WTC11 (cell line): Measurements from ENCODE around the gene AZIN2. TPM values are rescaled to one million over a fixed set of nuclear protein-coding genes. Genes with fewer than 3 reads are reported as not detected.

ENCODE experiments used
- ATAC-seq: fragments of 200-7000 bp; cut with Tn5 transposase; 2 replicates; pipeline ENCODE4 v1.10.0; 2021; ENCODE audit warnings: mild to moderate bottlenecking, moderate library complexity
- CTCF ChIA-PET: fragments of 300-600 bp; sonication (Branson Sonifier 250); formaldehyde crosslinking; loops from one replicate; lab custom pipeline; 2021; ENCODE audit warnings: antibody characterized with exemption; lab: Charles Lee
- POLR2A ChIA-PET: fragments of 350-600 bp; sonication (Branson Sonifier 250); formaldehyde crosslinking; loops from one replicate; lab custom pipeline; 2021; ENCODE audit warnings: antibody characterized with exemption; lab: Charles Lee
- DNase-seq: peaks from one replicate; pipeline ENCODE4 v3.0.0; 2021; ENCODE audit warnings: low spot score
- H3K27ac Mint-ChIP-seq: 2 replicates; pipeline ENCODE4 v1.8.0; 2021; ENCODE audit warnings: mixed read lengths
- H3K27me3 Mint-ChIP-seq: 2 replicates; pipeline ENCODE4 v1.8.0; 2021; ENCODE audit warnings: low read depth, mild to moderate bottlenecking, moderate library complexity, mixed read lengths
- H3K36me3 Mint-ChIP-seq: 2 replicates; pipeline ENCODE4 v1.8.0; 2021; ENCODE audit warnings: mixed read lengths
- H3K4me1 Mint-ChIP-seq: 2 replicates; pipeline ENCODE4 v1.8.0; 2022; ENCODE audit warnings: mixed read lengths
- H3K4me3 Mint-ChIP-seq: 2 replicates; pipeline ENCODE4 v1.8.0; 2021; ENCODE audit warnings: mild to moderate bottlenecking, moderate library complexity, mixed read lengths
- H3K9me3 Mint-ChIP-seq: 2 replicates; pipeline ENCODE4 v1.8.0; 2021; ENCODE audit warnings: mixed read lengths
- CBFB ChIP-seq: sonication (generic); formaldehyde crosslinking; IDR thresholded peaks from 2 replicates; pipeline ENCODE4 v1.8.1; 2022; ENCODE audit warnings: mild to moderate bottlenecking, low read depth, missing genetic modification reagents
- ESRRA ChIP-seq: sonication (generic); formaldehyde crosslinking; IDR thresholded peaks from 2 replicates; pipeline ENCODE4 v1.8.1; 2022; ENCODE audit warnings: mild to moderate bottlenecking, missing genetic modification reagents, borderline replicate concordance
- FOXK1 ChIP-seq: sonication (generic); formaldehyde crosslinking; IDR thresholded peaks from 2 replicates; pipeline ENCODE4 v1.8.0; 2022; ENCODE audit warnings: mild to moderate bottlenecking, moderate library complexity, missing genetic modification reagents
- GABPB1 ChIP-seq: sonication (generic); formaldehyde crosslinking; IDR thresholded peaks from 2 replicates; pipeline ENCODE4 v1.8.1; 2023; ENCODE audit warnings: mild to moderate bottlenecking, missing genetic modification reagents
- GRHL2 ChIP-seq: fragments of 250-450 bp; sonication (Bioruptor Pico); IDR thresholded peaks from 2 replicates; pipeline ENCODE4 v1.8.0; 2022; ENCODE audit warnings: mild to moderate bottlenecking, moderate library complexity; ENCODE audit not compliant: insufficient replicate concordance, severe bottlenecking
- GTF2I ChIP-seq: fragments of 250-450 bp; sonication (Bioruptor Pico); conservative IDR thresholded peaks from 2 replicates; pipeline ENCODE4 v1.4.0; 2021; ENCODE audit warnings: mild to moderate bottlenecking
- JAZF1 ChIP-seq: fragments of 250-450 bp; sonication (Bioruptor Pico); IDR thresholded peaks from 2 replicates; pipeline ENCODE4 v1.9.0; 2021; ENCODE audit warnings: moderate library complexity, mild to moderate bottlenecking, inconsistent platforms
- NFE2L1 ChIP-seq: sonication (generic); formaldehyde crosslinking; IDR thresholded peaks from 2 replicates; pipeline ENCODE4 v1.8.1; 2023; ENCODE audit warnings: missing genetic modification reagents
- NFYB ChIP-seq: sonication (generic); formaldehyde crosslinking; conservative IDR thresholded peaks from 2 replicates; pipeline ENCODE4 v1.8.0; 2022; ENCODE audit warnings: low read depth, missing genetic modification reagents
- RORB ChIP-seq: fragments of 250-450 bp; sonication (Bioruptor Pico); IDR thresholded peaks from 2 replicates; pipeline ENCODE4 v1.9.0; 2021; ENCODE audit warnings: mild to moderate bottlenecking
- SMAD4 ChIP-seq: sonication (generic); formaldehyde crosslinking; IDR thresholded peaks from 2 replicates; pipeline ENCODE4 v1.8.0; 2022; ENCODE audit warnings: mild to moderate bottlenecking, missing genetic modification reagents
- ZNF121 ChIP-seq: sonication (generic); formaldehyde crosslinking; IDR thresholded peaks from 2 replicates; pipeline ENCODE4 v1.8.0; 2023; ENCODE audit warnings: missing genetic modification reagents
- ZNF138 ChIP-seq: sonication (generic); formaldehyde crosslinking; conservative IDR thresholded peaks from 2 replicates; pipeline ENCODE4 v1.8.1; 2022; ENCODE audit warnings: mild to moderate bottlenecking, moderate library complexity, missing genetic modification reagents
- total RNA-seq: library from RNA; stranded (reverse); gene quantifications from 3 replicates; pipeline ENCODE4 v1.2.3, GENCODE V29; 2021
- TF ChIP-seq, protein P1 (sequence below): fragments of 250-450 bp; sonication (Bioruptor Pico); IDR thresholded peaks from 2 replicates; pipeline ENCODE4 v2.1.2; 2022; ENCODE audit warnings: mild to moderate bottlenecking, moderate library complexity
- TF ChIP-seq, protein P2 (sequence below): sonication (generic); formaldehyde crosslinking; IDR thresholded peaks from 2 replicates; pipeline ENCODE4 v1.8.1; 2023; ENCODE audit warnings: mild to moderate bottlenecking, missing genetic modification reagents, moderate library complexity
- TF ChIP-seq, protein P3 (sequence below): sonication (generic); formaldehyde crosslinking; IDR thresholded peaks from 2 replicates; pipeline ENCODE4 v1.8.0; 2022; ENCODE audit warnings: mild to moderate bottlenecking, missing genetic modification reagents
- TF ChIP-seq, protein P4 (sequence below): sonication (generic); formaldehyde crosslinking; IDR thresholded peaks from 2 replicates; pipeline ENCODE4 v1.8.1; 2022; ENCODE audit warnings: low read depth, mild to moderate bottlenecking, moderate library complexity, missing genetic modification reagents, borderline replicate concordance
- TF ChIP-seq, protein P5 (sequence below): sonication (generic); formaldehyde crosslinking; IDR thresholded peaks from 2 replicates; pipeline ENCODE4 v1.8.1; 2022; ENCODE audit warnings: low read depth, missing genetic modification reagents, borderline replicate concordance
- TF ChIP-seq, protein P6 (sequence below): sonication (generic); formaldehyde crosslinking; IDR thresholded peaks from 2 replicates; pipeline ENCODE4 v1.8.1; 2022; ENCODE audit warnings: mild to moderate bottlenecking, moderate library complexity, missing genetic modification reagents
- TF ChIP-seq, protein P7 (sequence below): sonication (generic); formaldehyde crosslinking; IDR thresholded peaks from 2 replicates; pipeline ENCODE4 v1.8.1; 2023; ENCODE audit warnings: mild to moderate bottlenecking, missing genetic modification reagents, borderline replicate concordance
- TF ChIP-seq, protein P8 (sequence below): fragments of 250-450 bp; sonication (Bioruptor Pico); IDR thresholded peaks from 2 replicates; pipeline ENCODE4 v1.9.0; 2021; ENCODE audit warnings: mild to moderate bottlenecking

Gene AZIN2
- total RNA-seq, 1 experiment from 2014 or later: 1.7 TPM

DNA sequence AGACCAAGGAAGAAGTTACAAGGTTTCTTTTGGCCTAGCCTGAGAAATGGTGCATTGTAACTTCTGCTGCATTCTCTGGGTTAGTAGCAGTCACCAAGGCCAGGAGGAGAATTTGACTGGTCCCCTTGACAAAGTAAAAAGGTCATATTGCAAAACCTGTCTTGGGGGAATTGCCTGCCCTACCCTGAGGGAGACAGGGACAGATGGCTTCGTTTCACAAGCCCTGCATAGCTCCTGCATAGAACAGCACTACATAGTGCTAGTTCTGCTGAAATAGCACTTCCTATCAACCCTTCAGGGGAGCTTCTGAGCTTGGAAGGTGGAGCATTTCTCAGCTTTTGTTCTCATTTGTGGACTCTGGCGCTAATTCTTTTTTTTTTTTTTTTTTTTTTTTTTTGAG, 23.9 kb upstream of the AZIN2 start (continued):
- TF ChIP-seq, protein P1, sequence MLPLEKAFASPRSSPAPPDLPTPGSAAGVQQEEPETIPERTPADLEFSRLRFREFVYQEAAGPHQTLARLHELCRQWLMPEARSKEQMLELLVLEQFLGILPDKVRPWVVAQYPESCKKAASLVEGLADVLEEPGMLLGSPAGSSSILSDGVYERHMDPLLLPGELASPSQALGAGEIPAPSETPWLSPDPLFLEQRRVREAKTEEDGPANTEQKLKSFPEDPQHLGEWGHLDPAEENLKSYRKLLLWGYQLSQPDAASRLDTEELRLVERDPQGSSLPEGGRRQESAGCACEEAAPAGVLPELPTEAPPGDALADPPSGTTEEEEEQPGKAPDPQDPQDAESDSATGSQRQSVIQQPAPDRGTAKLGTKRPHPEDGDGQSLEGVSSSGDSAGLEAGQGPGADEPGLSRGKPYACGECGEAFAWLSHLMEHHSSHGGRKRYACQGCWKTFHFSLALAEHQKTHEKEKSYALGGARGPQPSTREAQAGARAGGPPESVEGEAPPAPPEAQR (CRISPR knock-in tag): no peak
- TF ChIP-seq GRHL2 (no peak), CBFB (CRISPR knock-in tag) (no peak), GABPB1 (CRISPR knock-in tag) (no peak), ZNF138 (CRISPR knock-in tag) (no peak)
- TF ChIP-seq, protein P2, sequence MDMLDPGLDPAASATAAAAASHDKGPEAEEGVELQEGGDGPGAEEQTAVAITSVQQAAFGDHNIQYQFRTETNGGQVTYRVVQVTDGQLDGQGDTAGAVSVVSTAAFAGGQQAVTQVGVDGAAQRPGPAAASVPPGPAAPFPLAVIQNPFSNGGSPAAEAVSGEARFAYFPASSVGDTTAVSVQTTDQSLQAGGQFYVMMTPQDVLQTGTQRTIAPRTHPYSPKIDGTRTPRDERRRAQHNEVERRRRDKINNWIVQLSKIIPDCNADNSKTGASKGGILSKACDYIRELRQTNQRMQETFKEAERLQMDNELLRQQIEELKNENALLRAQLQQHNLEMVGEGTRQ (CRISPR knock-in tag): no peak
- TF ChIP-seq, protein P3, sequence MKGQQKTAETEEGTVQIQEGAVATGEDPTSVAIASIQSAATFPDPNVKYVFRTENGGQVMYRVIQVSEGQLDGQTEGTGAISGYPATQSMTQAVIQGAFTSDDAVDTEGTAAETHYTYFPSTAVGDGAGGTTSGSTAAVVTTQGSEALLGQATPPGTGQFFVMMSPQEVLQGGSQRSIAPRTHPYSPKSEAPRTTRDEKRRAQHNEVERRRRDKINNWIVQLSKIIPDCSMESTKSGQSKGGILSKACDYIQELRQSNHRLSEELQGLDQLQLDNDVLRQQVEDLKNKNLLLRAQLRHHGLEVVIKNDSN (CRISPR knock-in tag): no peak
- TF ChIP-seq, protein P4, sequence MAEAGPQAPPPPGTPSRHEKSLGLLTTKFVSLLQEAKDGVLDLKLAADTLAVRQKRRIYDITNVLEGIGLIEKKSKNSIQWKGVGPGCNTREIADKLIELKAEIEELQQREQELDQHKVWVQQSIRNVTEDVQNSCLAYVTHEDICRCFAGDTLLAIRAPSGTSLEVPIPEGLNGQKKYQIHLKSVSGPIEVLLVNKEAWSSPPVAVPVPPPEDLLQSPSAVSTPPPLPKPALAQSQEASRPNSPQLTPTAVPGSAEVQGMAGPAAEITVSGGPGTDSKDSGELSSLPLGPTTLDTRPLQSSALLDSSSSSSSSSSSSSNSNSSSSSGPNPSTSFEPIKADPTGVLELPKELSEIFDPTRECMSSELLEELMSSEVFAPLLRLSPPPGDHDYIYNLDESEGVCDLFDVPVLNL (CRISPR knock-in tag): no peak
- TF ChIP-seq, protein P5, sequence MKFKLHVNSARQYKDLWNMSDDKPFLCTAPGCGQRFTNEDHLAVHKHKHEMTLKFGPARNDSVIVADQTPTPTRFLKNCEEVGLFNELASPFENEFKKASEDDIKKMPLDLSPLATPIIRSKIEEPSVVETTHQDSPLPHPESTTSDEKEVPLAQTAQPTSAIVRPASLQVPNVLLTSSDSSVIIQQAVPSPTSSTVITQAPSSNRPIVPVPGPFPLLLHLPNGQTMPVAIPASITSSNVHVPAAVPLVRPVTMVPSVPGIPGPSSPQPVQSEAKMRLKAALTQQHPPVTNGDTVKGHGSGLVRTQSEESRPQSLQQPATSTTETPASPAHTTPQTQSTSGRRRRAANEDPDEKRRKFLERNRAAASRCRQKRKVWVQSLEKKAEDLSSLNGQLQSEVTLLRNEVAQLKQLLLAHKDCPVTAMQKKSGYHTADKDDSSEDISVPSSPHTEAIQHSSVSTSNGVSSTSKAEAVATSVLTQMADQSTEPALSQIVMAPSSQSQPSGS: no peak

DNA sequence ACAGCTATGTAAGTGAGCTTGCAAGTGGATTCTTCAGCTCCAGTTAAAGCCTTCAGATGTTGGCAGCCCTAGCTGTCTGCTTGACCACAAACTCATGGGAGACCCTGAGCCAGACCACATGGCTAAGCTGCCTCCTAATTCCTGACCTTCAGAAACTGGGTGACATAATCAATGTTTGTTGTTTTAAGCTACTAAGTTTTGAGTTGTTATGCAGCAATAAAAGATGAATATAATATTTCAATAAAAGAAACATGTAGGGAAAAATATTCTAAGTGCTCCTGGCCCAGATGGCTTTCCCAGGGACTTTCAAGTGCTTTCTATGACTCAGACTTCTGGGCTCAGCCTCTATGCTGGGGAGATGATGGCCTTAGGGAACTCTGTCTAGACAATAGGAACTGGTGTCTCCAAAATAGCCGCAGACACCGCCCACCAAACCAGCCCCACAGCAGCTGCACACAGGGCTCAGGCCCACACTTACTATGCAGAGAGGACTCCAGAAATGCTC, 20.3 kb upstream of the AZIN2 start:
- CTCF ChIA-PET: interaction anchor here (0.8 kb wide), 1 partner anchor 135 kb away, joined by 3 read pairs; no protein-coding TSS in a partner anchor
- no peak overlapping the region for H3K27ac Mint-ChIP-seq
- peaks cover 38% of the 10 kb centered on the region for H3K27me3 Mint-ChIP-seq
- no peak for DNase-seq
- peaks cover 35% of the 10 kb centered on the region for H3K36me3 Mint-ChIP-seq
- TF ChIP-seq, protein P6, sequence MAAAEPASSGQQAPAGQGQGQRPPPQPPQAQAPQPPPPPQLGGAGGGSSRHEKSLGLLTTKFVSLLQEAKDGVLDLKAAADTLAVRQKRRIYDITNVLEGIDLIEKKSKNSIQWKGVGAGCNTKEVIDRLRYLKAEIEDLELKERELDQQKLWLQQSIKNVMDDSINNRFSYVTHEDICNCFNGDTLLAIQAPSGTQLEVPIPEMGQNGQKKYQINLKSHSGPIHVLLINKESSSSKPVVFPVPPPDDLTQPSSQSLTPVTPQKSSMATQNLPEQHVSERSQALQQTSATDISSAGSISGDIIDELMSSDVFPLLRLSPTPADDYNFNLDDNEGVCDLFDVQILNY (CRISPR knock-in tag): no peak
- TF ChIP-seq, protein P2 (CRISPR knock-in tag): no peak
- no peak for TF ChIP-seq SMAD4 (CRISPR knock-in tag)
- no peak for TF ChIP-seq ESRRA (CRISPR knock-in tag)
- peaks cover 51% of the 10 kb centered on the region for H3K9me3 Mint-ChIP-seq
- no peak for ATAC-seq
- H3K4me1 Mint-ChIP-seq: no peaks in the 10 kb centered on the region; the same call in 1 of the 2 replicates
- no peak overlapping the region for H3K4me3 Mint-ChIP-seq
- POLR2A ChIA-PET: no interaction called here

DNA sequence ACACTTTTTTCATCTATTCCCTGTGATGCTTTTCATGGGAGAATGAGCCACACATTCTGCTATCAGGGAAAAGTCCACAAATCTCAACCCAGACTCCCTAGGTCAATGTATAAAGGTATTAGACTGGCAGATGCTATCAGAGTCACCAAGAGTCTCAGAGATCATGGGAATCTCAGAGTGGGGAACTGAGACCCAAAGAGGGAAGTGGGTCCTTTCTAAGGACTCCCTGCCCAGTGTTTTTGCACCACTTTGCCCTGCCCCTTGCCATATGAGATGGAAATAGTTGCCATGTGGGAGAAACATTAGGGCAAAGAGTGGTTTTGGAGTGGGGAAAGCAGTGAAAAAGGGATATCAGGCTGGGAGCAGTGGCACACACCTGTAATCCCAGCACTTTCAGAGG, 19.1 kb upstream of the AZIN2 start:
- peaks cover 39% of the 10 kb centered on the region for H3K36me3 Mint-ChIP-seq
- no peak overlapping the region for H3K4me3 Mint-ChIP-seq
- H3K27ac Mint-ChIP-seq: no peak overlapping the region
- no peaks in the 10 kb centered on the region; the same call in 1 of the 2 replicates for H3K4me1 Mint-ChIP-seq
- DNase-seq (no peak), ATAC-seq (no peak)
- ChIA-PET POLR2A (interaction anchor here (0.8 kb wide), 1 partner anchor 131 kb away, joined by 3 read pairs; no protein-coding TSS in a partner anchor), CTCF (no interaction called here)
- peaks cover 63% of the 10 kb centered on the region for H3K9me3 Mint-ChIP-seq
- H3K27me3 Mint-ChIP-seq: peaks cover 38% of the 10 kb centered on the region
- TF ChIP-seq RORB (CRISPR knock-in tag): no peak
- TF ChIP-seq JAZF1 (CRISPR knock-in tag): no peak
- no peak for TF ChIP-seq NFYB (CRISPR knock-in tag)
- TF ChIP-seq NFE2L1 (CRISPR knock-in tag): no peak
- no peak for TF ChIP-seq ZNF121
- TF ChIP-seq, protein P7, sequence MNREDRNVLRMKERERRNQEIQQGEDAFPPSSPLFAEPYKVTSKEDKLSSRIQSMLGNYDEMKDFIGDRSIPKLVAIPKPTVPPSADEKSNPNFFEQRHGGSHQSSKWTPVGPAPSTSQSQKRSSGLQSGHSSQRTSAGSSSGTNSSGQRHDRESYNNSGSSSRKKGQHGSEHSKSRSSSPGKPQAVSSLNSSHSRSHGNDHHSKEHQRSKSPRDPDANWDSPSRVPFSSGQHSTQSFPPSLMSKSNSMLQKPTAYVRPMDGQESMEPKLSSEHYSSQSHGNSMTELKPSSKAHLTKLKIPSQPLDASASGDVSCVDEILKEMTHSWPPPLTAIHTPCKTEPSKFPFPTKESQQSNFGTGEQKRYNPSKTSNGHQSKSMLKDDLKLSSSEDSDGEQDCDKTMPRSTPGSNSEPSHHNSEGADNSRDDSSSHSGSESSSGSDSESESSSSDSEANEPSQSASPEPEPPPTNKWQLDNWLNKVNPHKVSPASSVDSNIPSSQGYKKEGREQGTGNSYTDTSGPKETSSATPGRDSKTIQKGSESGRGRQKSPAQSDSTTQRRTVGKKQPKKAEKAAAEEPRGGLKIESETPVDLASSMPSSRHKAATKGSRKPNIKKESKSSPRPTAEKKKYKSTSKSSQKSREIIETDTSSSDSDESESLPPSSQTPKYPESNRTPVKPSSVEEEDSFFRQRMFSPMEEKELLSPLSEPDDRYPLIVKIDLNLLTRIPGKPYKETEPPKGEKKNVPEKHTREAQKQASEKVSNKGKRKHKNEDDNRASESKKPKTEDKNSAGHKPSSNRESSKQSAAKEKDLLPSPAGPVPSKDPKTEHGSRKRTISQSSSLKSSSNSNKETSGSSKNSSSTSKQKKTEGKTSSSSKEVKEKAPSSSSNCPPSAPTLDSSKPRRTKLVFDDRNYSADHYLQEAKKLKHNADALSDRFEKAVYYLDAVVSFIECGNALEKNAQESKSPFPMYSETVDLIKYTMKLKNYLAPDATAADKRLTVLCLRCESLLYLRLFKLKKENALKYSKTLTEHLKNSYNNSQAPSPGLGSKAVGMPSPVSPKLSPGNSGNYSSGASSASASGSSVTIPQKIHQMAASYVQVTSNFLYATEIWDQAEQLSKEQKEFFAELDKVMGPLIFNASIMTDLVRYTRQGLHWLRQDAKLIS (CRISPR knock-in tag): no peak
- TF ChIP-seq FOXK1: no peak
- TF ChIP-seq, protein P8, sequence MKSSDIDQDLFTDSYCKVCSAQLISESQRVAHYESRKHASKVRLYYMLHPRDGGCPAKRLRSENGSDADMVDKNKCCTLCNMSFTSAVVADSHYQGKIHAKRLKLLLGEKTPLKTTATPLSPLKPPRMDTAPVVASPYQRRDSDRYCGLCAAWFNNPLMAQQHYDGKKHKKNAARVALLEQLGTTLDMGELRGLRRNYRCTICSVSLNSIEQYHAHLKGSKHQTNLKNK (CRISPR knock-in tag): no peak
- no peak for TF ChIP-seq GTF2I (CRISPR knock-in tag)
